HG02642 (cell line): Measurements from ENCODE around the gene IGFN1.

Source experiments
- ATAC-seq: cut with Tn5 transposase; IDR thresholded peaks from one replicate; pipeline ENCODE4 v1.9.1; 2021; ENCODE audit warnings: mild to moderate bottlenecking; ENCODE audit not compliant: unreplicated experiment, poor library complexity

The IGFN1 gene

GRCh38 chr1:201261771-201262547 lies 71.3 kb downstream of the IGFN1 start:
- no peak for ATAC-seq

DNA sequence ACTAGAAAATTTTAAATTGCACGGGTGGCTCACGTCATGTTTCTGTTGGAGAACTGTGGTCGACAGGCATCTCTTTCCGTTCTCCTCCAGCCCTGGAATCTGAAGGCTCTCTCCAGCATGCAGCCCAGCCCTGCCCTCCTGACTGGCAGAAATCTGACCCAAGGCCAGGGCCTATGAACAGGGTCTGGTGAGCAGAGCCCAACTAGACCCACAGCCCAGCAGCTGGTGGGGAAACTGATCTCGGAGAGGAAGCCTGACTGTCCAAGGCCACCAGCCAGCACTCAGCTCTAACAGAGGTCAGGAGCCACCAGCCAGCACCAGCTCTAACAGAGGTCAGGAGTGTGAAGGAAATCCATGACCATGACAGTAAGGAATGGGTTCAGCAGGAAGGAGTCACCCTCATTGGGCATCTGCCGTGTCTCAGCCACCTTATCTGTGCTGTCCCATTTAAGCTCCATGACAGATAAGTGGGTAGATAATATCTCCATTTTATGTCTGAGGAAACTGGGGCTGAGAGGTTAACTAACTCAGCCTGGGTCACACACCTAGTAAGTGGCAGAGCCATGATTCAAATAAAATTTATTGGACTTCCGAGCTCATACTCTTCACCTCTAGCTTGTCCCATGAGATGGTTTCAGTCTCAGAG lies 72.5 kb downstream of the IGFN1 start:
- no peak for ATAC-seq

- ATAC-seq: no peak
Measured at GRCh38 chr1:201264072-201264471, 73.4 kb downstream of the IGFN1 start.

GRCh38 chr1:201264554-201264953 lies 73.9 kb downstream of the IGFN1 start:
- no peak for ATAC-seq

- ATAC-seq: no peak
Measured at GRCh38 chr1:201265756-201266155, 75.1 kb downstream of the IGFN1 start.

- ATAC-seq: no peak
Measured at GRCh38 chr1:201266276-201266675, 75.7 kb downstream of the IGFN1 start.

DNA sequence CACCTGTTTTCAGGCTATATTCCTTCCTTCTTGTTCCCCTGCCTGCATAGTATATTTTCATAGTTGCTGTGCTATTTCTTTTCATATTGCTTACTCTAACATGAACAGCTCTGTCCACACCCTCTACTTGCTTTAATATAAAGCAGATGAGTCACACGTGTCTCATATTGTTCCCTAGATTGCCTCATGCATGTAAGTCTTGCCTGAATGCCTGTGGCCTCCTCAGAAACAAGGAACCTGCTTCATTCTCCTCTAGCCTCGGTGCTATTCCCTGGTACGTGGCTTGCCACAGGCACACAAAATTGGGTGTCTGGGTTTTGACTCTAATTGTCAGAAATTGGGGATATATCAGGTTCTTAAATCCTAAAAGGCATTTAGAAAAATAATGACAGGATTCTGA lies 76.2 kb downstream of the IGFN1 start:
- no peak for ATAC-seq

DNA sequence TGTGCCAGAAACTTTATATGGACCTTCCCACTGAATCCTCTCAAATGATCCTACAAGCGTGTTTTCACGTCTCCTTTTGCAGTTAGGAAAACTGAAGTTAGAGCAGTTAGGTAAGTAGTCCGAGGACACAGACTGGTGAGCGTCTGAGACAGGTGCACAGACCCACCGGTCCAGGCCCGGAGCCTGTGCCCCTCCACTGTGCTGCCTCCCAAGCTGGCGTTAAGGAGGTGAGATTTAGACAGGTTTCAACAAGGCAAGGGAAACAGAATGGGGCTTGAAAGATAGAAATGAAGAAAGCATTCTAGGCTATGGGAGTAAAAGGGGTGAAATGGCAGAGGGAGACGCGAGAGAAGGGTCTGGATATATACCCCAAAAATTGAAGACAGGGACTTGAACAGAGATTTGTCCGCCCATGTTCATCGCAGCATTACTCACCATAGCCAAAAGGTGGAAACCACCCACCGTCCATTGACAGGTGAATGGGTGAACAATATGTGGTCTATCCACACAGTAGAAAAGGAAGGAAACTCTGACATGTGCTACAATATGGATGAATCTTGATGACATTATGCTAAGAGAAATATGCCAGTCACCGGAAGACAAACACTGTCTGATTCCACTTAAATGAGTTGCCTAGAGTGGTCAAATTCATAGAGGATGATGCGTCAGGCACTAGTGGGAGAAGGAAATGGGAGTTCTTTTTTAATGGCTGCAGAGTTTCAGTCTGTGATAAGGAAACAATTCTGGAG lies 77.0 kb downstream of the IGFN1 start:
- no peak for ATAC-seq

- ATAC-seq: no peak
Measured at GRCh38 chr1:201268604-201269151, 78.1 kb downstream of the IGFN1 start.

- ATAC-seq: no peak
Measured at GRCh38 chr1:201269281-201269680, 78.7 kb downstream of the IGFN1 start.

DNA sequence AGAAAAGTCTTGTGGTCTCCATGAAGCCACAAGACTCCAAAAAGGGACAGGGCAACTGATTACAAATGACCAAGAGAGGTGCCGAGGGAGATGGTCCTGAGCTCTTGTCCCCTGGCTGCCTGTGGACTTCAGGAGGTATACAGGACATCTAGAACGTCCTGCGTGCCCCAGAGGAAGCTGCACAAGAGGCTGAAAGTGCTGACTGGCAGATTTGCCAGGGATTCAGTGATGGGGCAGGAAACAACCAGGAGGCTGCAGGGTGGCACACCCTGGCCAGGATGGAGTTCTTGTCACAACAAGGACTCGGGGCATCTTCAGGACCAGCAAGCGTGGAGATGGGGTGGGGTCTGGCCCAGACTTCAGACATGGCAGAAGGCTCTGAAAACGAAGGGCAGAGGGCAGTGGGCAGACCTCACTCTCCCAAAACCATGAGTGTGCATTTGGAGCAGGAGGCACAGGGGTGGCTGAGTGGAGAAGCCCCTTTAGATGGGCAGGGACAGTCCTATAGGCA lies 79.3 kb downstream of the IGFN1 start:
- no peak for ATAC-seq

- ATAC-seq: no peak
Measured at GRCh38 chr1:201270616-201271390, 80.2 kb downstream of the IGFN1 start.

DNA sequence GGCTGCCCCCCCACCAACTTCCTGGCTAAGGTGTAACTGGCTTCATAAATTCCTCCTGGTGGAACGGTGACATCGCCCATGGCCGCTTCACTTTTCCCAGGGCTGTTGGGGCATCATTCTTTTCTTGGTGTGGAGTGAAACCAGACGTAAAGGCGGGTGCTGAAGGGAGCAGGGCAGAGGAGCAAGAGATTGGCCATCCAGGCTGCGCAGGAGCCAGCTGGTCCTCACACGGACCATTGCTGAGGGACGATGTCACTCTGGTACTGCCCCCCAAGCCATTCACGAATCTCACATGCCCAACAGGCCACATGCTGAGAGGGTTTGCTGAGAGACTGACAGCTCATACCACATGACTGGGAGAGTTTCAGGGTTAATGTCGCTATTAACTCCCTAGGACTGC lies 82.2 kb downstream of the IGFN1 start:
- no peak for ATAC-seq

GRCh38 chr1:201274616-201275252 lies 84.1 kb downstream of the IGFN1 start:
- no peak for ATAC-seq

GRCh38 chr1:201275253-201275666 lies 84.6 kb downstream of the IGFN1 start:
- no peak for ATAC-seq

GRCh38 chr1:201276891-201277290 lies 86.3 kb downstream of the IGFN1 start:
- no peak for ATAC-seq

- no peak for ATAC-seq
Measured at GRCh38 chr1:201277441-201277840, 86.8 kb downstream of the IGFN1 start.
